ENCODE data around the gene LRRC71.

LRRC71 gene

DNA sequence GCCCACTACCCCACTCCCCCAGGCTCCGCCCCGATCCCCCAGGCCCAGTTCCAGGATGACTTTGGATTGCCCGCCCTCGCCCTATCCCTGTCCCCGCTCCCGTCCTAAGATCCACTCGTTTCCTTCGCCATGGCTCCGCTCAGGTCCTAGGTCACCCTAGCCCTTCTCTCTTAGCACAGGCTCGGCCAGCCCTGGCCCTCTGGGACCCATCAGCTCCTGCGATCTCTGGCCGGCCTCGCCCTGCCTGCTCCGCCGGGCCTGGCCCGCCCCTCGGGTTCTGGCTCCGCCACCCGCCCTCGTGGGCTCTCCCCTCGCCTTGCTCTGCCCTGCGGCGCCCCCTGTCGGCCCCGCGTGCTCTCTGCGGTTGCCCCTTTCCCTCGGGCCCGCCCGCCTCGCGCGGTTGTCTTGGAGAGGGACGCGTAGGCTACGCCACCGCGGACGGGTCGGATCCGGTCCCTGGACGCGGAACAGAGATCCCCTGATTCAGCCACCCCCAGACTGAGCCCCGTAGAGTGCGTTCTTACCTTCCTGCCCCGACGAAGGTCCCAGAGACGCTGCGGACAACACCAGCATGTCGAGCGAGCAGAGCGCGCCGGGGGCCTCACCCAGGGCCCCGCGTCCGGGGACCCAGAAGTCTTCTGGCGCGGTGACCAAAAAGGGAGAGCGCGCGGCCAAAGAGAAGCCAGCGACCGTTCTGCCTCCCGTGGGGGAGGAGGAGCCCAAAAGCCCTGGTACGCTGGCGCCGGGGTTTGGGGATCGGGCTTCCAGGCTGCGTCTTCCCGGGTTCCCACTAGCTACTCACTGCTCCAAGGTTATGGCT is at the start of gene LRRC71:
LRRC71 (plus strand) TSS at position 400 of the 820 bp plus-strand sequence; CDS start at position 572, 172 bp downstream.
- DNase-seq (ENCODE audit: low read depth): peak; percentile 72

DNA sequence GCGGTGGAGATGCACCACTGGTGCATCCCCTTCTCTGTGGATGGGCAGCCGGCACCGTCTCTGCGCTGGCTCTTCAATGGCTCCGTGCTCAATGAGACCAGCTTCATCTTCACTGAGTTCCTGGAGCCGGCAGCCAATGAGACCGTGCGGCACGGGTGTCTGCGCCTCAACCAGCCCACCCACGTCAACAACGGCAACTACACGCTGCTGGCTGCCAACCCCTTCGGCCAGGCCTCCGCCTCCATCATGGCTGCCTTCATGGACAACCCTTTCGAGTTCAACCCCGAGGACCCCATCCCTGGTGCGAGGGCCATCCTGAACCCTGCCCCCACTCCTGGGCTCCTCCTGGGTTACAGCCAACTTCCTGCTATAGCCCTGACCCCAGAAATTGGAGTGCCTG is 46.8 kb upstream of the LRRC71 start:
- DNase-seq (ENCODE audit: low read depth): no peak

DNA sequence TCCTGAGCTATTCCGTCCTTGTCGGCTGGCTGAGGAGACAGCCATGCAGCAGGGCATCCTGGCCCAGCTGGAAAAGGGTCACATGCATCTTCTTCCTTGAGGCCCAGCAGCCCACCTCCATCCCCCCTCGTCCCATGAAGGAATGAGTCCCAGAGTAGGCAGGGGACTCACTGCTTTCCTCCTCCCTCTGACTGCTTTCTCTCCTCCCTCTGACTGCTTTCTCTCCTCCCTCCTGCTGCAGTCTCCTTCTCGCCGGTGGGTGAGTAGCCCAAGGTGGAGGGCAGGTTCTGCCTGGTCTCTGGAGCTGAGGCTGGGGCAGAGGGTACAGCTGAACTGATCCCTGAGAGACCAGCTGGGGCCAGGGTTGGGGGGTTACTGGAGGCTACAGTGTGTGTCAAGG is 46.3 kb upstream of the LRRC71 start:
- no peak for DNase-seq (ENCODE audit: low read depth)

DNA sequence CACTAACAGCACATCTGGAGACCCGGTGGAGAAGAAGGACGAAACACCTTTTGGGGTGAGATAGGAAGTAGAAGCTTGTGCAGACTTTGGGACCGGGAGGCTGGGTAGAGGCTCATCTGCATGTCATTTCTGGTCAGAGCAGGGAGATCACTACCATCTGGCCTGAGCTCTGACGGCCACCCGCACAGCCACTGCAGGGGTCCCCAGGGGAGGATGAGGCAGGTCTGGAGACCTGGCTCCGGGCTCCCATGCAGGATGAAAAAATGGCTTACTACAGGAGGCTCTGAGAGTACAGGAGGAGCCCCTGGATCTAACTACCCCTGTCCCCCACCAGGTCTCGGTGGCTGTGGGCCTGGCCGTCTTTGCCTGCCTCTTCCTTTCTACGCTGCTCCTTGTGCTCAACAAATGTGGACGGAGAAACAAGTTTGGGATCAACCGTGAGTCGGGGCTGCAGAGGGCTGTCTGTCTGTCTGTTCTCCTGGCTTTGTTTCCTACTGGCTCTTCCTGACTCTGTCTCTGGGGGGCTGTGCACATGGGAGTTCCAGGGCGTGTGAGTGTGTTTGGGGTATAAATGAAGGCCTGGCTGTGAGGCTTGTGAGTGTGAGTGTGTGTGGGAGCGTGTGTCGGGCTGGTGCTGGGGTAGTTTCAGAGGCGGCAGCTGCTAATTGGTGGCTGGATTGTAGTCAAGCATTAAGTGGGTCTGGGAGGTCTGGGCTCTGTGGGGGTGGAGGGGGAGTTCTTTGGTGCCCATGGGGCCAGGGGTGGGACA is 45.7 kb upstream of the LRRC71 start:
- no peak for DNase-seq (ENCODE audit: low read depth)

DNA sequence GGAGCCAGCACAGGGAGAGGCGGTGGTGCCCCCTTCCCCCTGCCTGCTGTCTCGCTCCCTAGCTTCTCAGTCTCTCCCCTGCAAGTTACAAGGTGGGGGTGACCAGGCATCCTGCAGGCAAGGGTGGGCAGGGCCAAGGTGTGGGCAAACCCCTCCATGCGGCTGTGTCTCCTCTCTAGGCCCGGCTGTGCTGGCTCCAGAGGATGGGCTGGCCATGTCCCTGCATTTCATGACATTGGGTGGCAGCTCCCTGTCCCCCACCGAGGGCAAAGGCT is 45.2 kb upstream of the LRRC71 start:
- no peak for DNase-seq (ENCODE audit: low read depth)

DNA sequence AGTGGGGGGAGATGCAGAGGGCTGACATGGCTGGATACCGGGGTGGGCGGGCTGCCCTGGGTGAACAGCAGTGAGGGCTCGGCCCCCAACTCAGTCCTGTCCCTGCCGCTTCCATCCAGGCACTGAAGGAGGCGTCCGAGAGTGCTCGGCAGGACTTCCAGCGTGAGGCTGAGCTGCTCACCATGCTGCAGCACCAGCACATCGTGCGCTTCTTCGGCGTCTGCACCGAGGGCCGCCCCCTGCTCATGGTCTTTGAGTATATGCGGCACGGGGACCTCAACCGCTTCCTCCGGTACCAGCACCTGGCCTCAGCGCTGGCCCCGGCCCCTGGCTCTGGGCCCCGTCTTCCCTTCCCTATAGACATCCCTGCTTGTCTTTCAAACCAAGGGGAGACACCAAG is 44.2 kb upstream of the LRRC71 start:
- no peak for DNase-seq (ENCODE audit: low read depth)

DNA sequence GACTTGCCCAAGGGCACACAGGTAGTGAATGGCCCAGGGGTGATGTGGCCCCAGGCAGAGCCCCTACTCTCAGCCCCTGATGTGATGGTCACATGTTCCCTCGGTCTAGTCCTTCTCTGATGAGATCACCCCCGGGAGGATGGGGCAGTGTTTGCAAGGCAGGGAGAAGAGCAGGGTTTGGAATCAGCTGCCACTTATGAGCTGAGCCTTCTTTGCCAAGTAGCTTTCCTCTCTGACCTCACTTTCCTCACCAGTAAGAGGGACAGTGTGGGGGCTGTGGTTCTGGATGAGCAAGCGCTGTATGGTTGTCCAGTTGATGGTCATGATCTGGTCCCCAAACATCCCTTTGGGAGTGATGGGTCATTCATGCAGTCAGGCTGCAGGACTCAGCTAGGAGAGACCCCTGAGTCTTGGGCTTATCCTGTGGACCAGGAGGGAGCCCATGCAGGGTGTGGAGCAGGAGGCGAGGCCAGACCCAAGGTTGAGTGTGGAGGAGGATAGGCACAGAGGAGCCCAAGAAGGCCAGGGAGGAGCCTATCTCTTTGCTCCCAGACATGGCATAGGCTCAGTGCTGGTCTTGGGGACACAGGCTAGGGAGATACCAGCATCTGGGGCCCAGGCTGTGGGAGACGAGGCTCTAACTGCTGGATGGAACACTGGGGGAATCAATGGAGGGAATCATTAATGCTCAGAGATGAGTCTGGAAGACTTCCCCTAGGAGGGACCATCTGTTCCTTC is 42.8 kb upstream of the LRRC71 start:
- DNase-seq (ENCODE audit: low read depth): no peak

DNA sequence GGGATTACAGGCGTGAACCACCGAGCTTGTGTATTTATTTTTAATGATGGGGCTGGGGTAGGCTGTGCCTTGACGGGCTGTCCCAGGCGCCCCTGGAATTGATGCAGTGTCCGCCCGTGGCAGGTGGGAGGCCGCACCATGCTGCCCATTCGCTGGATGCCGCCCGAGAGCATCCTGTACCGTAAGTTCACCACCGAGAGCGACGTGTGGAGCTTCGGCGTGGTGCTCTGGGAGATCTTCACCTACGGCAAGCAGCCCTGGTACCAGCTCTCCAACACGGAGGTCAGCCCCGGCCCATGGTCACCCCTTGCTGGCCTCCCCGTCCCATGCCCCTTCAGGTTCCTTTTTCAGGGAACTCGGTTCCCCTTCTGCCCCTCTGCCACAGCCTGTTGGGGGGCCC is 40.6 kb upstream of the LRRC71 start:
- DNase-seq (ENCODE audit: low read depth): no peak

DNA sequence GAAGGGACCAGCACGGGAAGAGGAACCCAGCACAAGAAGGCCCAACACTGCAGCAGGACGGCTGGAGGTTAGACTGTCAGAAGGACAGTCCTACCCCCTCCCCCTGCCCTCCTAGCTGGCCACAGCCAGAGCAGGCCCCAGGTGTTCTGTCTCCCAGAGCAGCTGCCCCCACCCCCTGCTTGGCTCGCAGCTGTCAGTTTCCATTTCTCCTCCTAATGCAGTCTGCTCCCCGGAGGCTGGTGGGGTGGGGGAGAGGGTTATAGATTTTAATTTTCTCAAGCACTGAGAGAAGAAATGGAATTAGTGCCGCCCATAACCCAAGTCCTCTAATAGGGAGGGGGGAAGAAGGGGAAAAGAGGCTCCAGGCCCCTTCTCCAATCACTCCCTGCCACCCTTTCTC is 40.0 kb upstream of the LRRC71 start:
- no peak for DNase-seq (ENCODE audit: low read depth)

DNA sequence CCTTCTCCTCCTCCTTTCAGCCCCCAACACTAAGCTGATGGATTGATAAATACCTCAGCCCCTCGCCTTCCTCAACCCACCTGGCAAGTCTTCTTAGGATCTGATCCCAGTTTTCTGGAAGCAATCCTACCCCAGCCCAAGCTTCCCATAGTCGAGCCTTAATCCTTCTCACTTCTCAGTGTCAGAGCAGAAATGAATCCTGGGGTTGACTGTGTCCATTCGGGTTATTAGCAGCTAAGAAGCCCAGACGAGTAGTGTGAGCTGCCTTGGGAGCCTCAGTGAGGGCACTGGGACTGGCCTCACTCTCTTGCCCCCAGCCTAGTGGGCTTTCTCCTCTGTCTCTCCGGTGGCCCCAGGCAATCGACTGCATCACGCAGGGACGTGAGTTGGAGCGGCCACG is 39.3 kb upstream of the LRRC71 start:
- no peak for DNase-seq (ENCODE audit: low read depth)

DNA sequence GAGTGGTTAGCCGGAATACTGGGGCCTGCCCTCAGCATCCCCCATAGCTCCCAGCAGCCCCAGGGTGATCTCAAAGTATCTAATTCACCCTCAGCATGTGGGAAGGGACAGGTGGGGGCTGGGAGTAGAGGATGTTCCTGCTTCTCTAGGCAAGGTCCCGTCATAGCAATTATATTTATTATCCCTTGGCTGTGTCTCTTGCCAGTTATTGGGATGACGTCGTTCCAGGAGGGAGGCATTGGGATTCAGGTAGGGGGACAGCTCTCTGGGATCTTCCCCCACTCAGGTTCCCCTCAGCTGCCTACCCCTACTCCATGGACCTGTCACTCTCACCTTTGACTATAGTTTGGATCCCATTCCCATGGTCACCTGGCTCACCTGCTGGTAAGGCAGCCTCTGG is 38.8 kb upstream of the LRRC71 start:
- no peak for DNase-seq (ENCODE audit: low read depth)

DNA sequence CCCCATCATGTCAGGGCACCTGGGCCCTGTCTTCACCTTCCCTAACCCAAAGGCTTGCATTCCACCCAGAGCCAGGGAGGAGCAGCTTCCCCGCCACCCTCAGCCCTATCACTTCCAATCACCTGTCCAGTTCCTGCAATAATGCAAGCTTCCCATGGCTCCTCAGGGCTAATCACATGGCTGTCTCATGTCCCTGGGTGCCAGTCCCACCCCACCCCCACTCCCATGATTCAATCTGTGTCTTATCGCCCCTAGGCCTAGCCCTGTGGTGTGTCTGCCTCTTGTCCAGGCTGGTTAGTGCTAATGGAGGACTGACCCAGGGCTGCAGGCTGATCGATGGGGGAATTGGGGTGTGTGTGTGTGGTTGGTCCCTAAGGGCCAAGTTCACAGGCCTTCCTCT is 37.9 kb upstream of the LRRC71 start:
- DNase-seq (ENCODE audit: low read depth): no peak

DNA sequence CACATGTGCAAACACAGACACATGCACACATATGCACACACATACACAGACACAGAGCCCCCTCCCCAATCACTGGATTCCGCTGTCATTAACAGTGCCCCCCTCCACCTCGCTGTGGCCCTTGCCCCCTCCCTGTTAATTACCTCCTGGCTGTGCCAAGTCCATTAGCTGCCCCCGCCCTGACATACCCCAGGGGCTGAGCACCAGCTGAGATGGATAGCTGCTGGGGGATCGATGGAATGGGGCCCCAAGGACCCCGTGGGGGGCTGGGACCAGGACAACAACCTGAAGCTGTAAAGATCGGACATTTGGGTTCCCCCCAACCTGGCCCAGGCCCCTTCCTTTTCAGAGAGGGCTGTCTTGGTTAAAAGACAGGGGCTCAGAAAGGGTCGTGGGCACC is 36.5 kb upstream of the LRRC71 start:
- DNase-seq (ENCODE audit: low read depth): no peak

DNA sequence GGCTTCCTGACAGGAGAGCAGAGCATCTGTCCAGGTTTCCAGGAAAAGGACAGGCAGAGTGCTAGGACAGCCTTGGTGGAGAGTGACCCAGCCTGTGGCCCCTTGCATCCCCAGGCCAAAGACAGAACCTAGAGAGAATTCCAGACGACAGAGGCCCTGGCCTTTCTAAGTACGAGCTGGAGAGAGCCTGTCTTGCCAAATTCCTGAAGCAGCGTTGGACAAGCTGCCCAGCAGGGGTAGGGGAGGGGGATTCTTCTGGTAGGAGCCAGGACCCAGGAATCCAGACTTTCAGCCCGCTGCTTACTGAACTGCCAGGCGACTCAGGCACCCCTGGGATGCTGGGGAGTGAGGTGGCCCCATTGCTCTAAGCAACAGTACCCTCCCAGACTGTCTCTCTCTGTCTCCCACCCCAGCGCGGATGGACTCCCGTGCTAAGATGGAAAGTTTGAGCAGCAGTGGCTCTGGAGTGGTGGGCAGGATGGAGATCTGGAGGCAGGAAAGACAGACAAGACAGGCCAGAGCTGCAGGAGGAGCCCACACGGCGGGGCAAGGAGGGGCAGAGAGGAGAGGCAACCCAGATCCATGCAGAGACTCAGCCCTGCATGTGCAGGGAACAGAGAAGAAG is 35.8 kb upstream of the LRRC71 start:
- DNase-seq (ENCODE audit: low read depth): no peak

DNA sequence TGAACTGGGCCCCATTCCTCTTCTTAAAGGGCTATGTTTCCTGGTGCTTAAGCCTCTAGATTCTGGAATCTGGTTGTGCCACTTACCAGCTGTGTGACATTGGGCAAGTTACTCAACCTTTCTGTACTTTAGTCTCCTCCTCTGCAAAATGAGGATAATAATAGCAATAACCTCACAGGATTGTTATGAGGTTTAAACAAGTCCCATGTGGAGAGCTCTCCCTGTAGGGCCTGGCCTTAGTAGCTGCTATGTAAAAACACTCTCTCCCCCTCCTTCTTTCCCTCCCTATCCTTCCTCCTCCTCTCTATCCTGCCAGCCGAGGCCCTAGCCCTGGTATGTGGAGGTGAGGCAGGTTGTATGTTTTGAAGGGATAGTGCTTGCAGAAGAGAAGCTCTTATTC is 35.1 kb upstream of the LRRC71 start:
- DNase-seq (ENCODE audit: low read depth): peak; percentile 30

DNA sequence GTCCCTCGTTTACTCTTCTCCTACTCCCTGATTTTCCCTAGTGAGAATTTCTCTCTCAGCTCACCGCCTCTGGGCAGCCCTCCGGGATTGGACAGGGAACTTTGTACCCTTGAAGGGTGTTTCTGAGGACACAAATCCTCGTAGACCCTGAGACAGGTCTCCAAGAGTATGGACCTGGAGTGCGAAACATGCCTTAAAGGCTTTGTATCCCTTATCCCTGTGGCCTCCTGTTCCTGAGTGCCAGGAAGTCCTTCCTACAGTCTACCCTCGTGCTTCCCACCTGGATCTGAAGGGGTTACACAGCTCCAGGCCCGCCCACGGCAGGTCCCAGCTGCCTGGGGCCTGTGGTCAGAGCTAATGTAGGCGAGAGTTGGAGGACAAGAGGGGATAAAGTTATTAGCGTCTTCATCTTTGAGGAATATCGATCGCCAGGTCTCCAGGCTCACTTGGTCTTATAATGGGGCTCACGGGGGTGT is 34.5 kb upstream of the LRRC71 start:
- DNase-seq (ENCODE audit: low read depth): no peak

DNA sequence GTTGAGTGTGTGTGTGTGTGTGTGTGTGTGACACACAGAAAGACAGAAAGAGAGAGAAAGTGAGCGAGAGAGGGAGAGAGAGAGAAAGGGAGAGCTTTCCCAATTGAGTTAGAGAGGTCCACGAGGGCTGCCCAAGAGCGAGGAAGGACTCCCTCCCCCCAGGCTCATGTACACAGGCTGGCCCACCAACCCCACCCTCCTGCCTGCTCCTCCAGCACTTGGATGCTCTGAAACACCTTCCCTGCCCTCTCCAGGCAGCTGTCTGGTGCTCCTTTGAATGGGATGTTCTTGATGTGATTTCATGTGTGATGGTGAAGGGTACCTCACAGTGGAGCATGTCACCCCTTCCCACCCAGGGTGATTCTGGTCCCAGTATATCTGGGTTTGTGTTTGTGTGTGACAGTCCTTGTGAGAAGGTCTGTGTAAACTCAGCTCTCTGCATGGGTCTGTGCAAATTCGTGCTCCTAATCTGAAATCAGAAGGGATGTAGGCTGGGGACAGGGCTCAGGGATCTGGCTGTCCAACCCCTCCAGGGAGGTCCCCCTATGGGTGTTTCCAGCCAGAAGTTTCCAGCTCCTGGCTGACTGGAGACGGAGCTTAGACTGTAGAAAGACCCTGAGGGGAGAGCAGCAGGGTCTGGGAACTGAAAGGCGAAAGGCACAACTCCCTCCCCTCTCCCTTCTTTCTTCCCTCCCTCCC is 33.7 kb upstream of the LRRC71 start:
- no peak for DNase-seq (ENCODE audit: low read depth)

DNA sequence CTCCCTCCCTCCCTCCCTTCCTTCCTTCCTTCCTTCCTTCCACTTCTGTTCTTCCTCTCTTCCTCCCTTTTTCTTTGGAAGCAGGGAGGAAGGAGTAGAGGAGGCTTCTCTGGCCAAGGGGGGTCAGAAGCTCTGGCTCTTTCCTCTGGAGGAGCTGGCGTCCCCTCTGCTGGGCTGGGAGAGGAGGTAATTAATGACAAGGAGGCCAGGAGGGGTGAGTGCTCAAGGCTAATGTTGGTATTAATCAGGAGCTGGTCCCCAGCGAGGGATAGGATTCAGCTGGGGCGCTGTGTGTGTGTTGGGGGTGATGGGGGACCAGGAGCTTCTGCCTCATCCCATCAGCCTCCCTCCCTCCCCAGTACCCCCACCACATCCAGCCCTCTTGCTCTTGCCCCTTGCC is 33.1 kb upstream of the LRRC71 start:
- no peak for DNase-seq (ENCODE audit: low read depth)

DNA sequence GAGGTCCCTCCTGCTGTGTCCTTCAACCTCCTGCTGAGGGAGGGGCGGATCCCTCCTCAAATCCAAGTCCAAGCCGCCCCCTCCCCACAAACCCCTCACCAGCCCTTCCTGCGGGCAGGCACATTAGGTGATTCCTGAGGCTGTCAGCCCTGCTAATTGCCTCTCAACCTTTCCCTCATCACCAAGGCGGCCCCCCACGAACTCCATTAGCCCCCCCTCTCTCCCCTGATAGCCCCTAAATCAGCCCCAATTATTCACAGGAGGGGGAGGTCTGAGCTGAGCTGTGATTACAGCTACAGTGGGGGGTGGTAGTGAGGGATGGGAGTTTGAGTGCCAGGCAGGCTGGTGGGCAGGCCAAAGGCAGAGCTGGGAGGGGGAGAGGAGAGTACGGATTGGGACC is 32.7 kb upstream of the LRRC71 start:
- no peak for DNase-seq (ENCODE audit: low read depth)

DNA sequence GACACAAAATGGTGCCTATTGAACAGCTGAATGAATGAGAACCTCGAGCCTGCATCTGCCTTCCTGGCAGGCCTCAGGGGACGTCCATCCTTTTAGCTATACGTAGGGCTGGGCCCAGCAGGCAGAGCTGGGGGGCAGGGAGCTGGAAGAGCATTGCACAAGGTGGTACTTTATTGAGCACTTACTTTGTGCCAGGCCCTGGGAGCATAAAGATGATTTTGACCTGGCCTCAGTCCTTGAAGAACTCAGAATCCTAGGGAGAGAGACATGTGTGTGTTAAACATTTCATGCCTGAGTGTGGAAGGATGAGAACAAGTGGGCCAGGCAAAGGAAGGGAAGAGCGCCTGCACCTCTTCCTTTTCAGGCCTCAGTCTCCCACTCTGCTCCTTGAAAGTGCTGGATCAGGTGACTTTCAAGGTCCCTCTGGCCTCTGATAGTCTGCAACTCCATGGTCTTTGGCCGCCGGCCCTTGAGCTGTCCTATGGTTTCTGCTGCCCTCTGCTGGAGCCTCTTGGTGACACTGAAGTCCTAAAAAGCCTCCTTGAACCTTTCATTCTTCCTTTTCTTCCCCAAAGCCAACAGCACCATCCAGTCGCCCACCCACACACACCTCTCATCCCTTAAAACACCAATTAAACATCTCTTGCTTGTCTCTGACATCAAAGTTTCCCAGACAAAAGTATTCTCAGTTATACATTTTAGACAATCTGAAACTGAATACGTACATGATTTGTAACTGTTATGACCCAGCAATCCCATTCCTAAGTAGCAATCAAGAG is 30.4 kb upstream of the LRRC71 start:
- DNase-seq (ENCODE audit: low read depth): peak; percentile 63
